Measurements from ENCODE around the gene DNAH6.

DNA sequence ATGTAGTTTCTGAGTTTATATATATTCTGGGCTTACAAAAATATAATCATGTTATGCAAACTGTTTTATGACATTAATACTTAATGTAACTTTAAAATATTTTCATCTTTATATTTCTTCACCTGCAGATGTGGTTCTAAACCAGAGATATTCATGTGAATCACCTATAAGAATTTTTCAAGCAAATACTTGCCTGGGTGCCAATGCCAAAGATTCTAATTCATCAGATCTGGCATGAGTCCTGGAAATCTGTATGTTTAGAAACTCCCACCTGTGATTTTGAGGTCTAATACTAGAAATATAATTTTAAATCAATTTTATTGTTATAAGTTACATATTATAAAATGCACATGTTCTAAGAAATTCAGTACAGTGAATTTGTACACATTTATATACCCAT, 19.9 kb upstream of the DNAH6 start:
- TF ChIP-seq, protein P1, sequence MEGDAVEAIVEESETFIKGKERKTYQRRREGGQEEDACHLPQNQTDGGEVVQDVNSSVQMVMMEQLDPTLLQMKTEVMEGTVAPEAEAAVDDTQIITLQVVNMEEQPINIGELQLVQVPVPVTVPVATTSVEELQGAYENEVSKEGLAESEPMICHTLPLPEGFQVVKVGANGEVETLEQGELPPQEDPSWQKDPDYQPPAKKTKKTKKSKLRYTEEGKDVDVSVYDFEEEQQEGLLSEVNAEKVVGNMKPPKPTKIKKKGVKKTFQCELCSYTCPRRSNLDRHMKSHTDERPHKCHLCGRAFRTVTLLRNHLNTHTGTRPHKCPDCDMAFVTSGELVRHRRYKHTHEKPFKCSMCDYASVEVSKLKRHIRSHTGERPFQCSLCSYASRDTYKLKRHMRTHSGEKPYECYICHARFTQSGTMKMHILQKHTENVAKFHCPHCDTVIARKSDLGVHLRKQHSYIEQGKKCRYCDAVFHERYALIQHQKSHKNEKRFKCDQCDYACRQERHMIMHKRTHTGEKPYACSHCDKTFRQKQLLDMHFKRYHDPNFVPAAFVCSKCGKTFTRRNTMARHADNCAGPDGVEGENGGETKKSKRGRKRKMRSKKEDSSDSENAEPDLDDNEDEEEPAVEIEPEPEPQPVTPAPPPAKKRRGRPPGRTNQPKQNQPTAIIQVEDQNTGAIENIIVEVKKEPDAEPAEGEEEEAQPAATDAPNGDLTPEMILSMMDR (conservative IDR thresholded peaks at IDR 0.05; ENCODE audit: low read depth, low read length): no peak
- no peak for TF ChIP-seq EZH2 (IDR thresholded peaks at IDR 0.05; ENCODE audit: borderline replicate concordance, low read depth, low read length, poor library complexity, severe bottlenecking)
